MCF 10A (cell line): ENCODE results near the gene ADAM30. TPM values are rescaled to one million over a fixed set of nuclear protein-coding genes. Genes with fewer than 3 reads are reported as not detected.

Experiments used
- BruUV-seq: library from RNA; stranded (reverse); fragments of 400-500 nt; replicated peaks from 2 replicates; lab custom pipeline; 2021; lab: Mats Ljungman, UMichigan
- CTCF ChIA-PET: fragments of 300-600 bp; sonication (Branson Sonifier 250); formaldehyde crosslinking; extraction: SDS; loops from one replicate; lab custom pipeline; 2021; ENCODE audit warnings: antibody characterized with exemption, inconsistent platforms; lab: Yijun Ruan, JAX
- POLR2A ChIA-PET: fragments of 300-600, 350-650 bp; sonication (Branson Sonifier 250); formaldehyde crosslinking; extraction: SDS; loops from one replicate; lab custom pipeline; 2020; ENCODE audit warnings: antibody characterized with exemption, inconsistent platforms; lab: Yijun Ruan, JAX
- DNase-seq: peaks from one replicate; pipeline ENCODE4 v3.0.0-alpha.2; 2018; ENCODE audit not compliant: unreplicated experiment
- H3K27ac Mint-ChIP-seq: one replicate; pipeline ENCODE4 v1.8.0; 2022; ENCODE audit warnings: mild to moderate bottlenecking, low read depth, mixed read lengths; ENCODE audit not compliant: unreplicated experiment
- H3K27me3 Mint-ChIP-seq: one replicate; pipeline ENCODE4 v1.8.0; 2022; ENCODE audit warnings: mixed read lengths; ENCODE audit not compliant: insufficient read depth, unreplicated experiment
- H3K36me3 Mint-ChIP-seq: one replicate; pipeline ENCODE4 v1.8.0; 2022; ENCODE audit warnings: mild to moderate bottlenecking, moderate library complexity, mixed read lengths; ENCODE audit not compliant: insufficient read depth, unreplicated experiment
- H3K4me1 Mint-ChIP-seq: one replicate; pipeline ENCODE4 v1.8.0; 2022; ENCODE audit warnings: mixed read lengths; ENCODE audit not compliant: insufficient read depth, unreplicated experiment
- H3K4me3 Mint-ChIP-seq: one replicate; pipeline ENCODE4 v1.8.0; 2022; ENCODE audit warnings: mild to moderate bottlenecking, moderate library complexity, mixed read lengths; ENCODE audit not compliant: unreplicated experiment
- H3K9me3 Mint-ChIP-seq: one replicate; pipeline ENCODE4 v1.8.0; 2022; ENCODE audit warnings: mixed read lengths; ENCODE audit not compliant: unreplicated experiment
- CTCF ChIP-seq: fragments of 200-600 bp; IDR thresholded peaks from one replicate; pipeline ENCODE4 v1.8.0; 2022; ENCODE audit warnings: antibody characterized with exemption, mild to moderate bottlenecking; ENCODE audit not compliant: unreplicated experiment
- intact Hi-C: fragments of 100-400 bp; cut with micrococcal nuclease; formaldehyde crosslinking; loops from 2 replicates; pipeline ENCODE4 v1.14.1; 2022
- total RNA-seq: library from RNA; stranded (reverse); gene quantifications from 2 replicates; pipeline ENCODE4 v1.2.3, GENCODE V29; 2022

The ADAM30 gene
- total RNA-seq, 1 experiment from 2014 or later: not detected

GRCh38 chr1:119883826-119884225 is 12.5 kb downstream of the ADAM30 start:
- CTCF ChIA-PET: interaction anchor here (0.6 to 5.1 kb wide), 5 partner anchors 10 to 346 kb away, joined by 3 to 47 read pairs (median 3); no protein-coding TSS in a partner anchor
- intact Hi-C loops: no loop called here
- DNase-seq: no peak
- TF ChIP-seq CTCF: no peak
- BruUV-seq: no TSS peak
- Mint-ChIP-seq H3K36me3 (no peaks in the 10 kb centered on the region), H3K9me3 (no peaks in the 10 kb centered on the region), H3K27me3 (peaks cover 27% of the 10 kb centered on the region), H3K27ac (no peak overlapping the region), H3K4me3 (no peak overlapping the region), H3K4me1 (no peaks in the 10 kb centered on the region)
- POLR2A ChIA-PET: interaction anchor here (1.2 kb wide), 1 partner anchor 10 kb away, joined by 3 read pairs; no protein-coding TSS in a partner anchor

- intact Hi-C loops: no loop called here
- peaks cover 27% of the 10 kb centered on the region for H3K27me3 Mint-ChIP-seq
- no peak overlapping the region for H3K4me3 Mint-ChIP-seq
- ChIA-PET CTCF (interaction anchor here (5.1 kb wide), 1 partner anchor 12 kb away, joined by 47 read pairs; no protein-coding TSS in a partner anchor), POLR2A (interaction anchor here (0.7 kb wide), 1 partner anchor 59 kb away, joined by 4 read pairs; no protein-coding TSS in a partner anchor)
- no peak overlapping the region for H3K27ac Mint-ChIP-seq
- no peak for TF ChIP-seq CTCF
- no peaks in the 10 kb centered on the region for H3K36me3 Mint-ChIP-seq
- no peaks in the 10 kb centered on the region for H3K9me3 Mint-ChIP-seq
- BruUV-seq: no TSS peak
- no peaks in the 10 kb centered on the region for H3K4me1 Mint-ChIP-seq
- DNase-seq: no peak
These were observed 13.9 kb downstream of the ADAM30 start for GRCh38 chr1:119882132-119883049.

- Mint-ChIP-seq H3K27ac (no peak overlapping the region), H3K4me1 (no peaks in the 10 kb centered on the region), H3K27me3 (peaks cover 20% of the 10 kb centered on the region), H3K36me3 (no peaks in the 10 kb centered on the region), H3K9me3 (no peaks in the 10 kb centered on the region), H3K4me3 (no peak overlapping the region)
- intact Hi-C loops: no loop called here
- ChIA-PET CTCF (no interaction called here), POLR2A (no interaction called here)
- no peak for DNase-seq
- no peak for TF ChIP-seq CTCF
- BruUV-seq: no TSS peak
These were observed 16.5 kb downstream of the ADAM30 start for GRCh38 chr1:119879510-119880434.
